ENCODE results near the gene RBM26.

The RBM26 gene

GRCh38 chr13:79405831-79406596 is at the start of gene RBM26:
RBM26 (minus strand) TSS chr13:79406255; CDS start chr13:79405774, 481 bp downstream.
- peak within 1 kb of the TSS; percentile 97 for H3K4me3 Mint-ChIP-seq
- H3K9me3 Mint-ChIP-seq (ENCODE audit: low read depth): no peaks in the 10 kb centered on the region
- H3K4me1 Mint-ChIP-seq (ENCODE audit: low read depth): peaks cover 44% of the 10 kb centered on the region
- H3K27ac Mint-ChIP-seq: peak within 1 kb of the TSS; percentile 98
- peaks cover 11% of the 10 kb centered on the region for H3K36me3 Mint-ChIP-seq
- no peaks in the 10 kb centered on the region for H3K27me3 Mint-ChIP-seq

- Mint-ChIP-seq H3K27me3 (no peaks in the 10 kb centered on the region), H3K9me3 (ENCODE audit: low read depth) (no peaks in the 10 kb centered on the region), H3K4me3 (no peak overlapping the region), H3K36me3 (no peaks in the 10 kb centered on the region), H3K4me1 (ENCODE audit: low read depth) (peaks cover 58% of the 10 kb centered on the region), H3K27ac (no peak overlapping the region)
Measured at GRCh38 chr13:79455331-79455730, 49.3 kb upstream of the RBM26 start.

GRCh38 chr13:79452239-79452913 is 46.3 kb upstream of the RBM26 start:
- no peaks in the 10 kb centered on the region for H3K36me3 Mint-ChIP-seq

GRCh38 chr13:79451500-79451962 is 45.5 kb upstream of the RBM26 start:
- H3K4me1 Mint-ChIP-seq (ENCODE audit: low read depth): peaks cover 72% of the 10 kb centered on the region
- peaks cover 6% of the 10 kb centered on the region for H3K9me3 Mint-ChIP-seq (ENCODE audit: low read depth)
- H3K27me3 Mint-ChIP-seq: no peaks in the 10 kb centered on the region
- H3K4me3 Mint-ChIP-seq: peak overlapping the region; percentile 82
- no peaks in the 10 kb centered on the region for H3K36me3 Mint-ChIP-seq
- peak overlapping the region; percentile 98 for H3K27ac Mint-ChIP-seq

More at GRCh38 chr13:79452239-79452913, 46.3 kb upstream of the RBM26 start:
- Mint-ChIP-seq H3K27me3 (no peaks in the 10 kb centered on the region), H3K4me3 (peak overlapping the region; percentile 33), H3K9me3 (ENCODE audit: low read depth) (peaks cover 6% of the 10 kb centered on the region), H3K4me1 (ENCODE audit: low read depth) (peaks cover 70% of the 10 kb centered on the region), H3K27ac (peak overlapping the region; percentile 98)

- Mint-ChIP-seq H3K9me3 (ENCODE audit: low read depth) (peaks cover 6% of the 10 kb centered on the region), H3K4me1 (ENCODE audit: low read depth) (peaks cover 84% of the 10 kb centered on the region), H3K27ac (peak overlapping the region; percentile 64), H3K4me3 (peak overlapping the region; percentile 14), H3K36me3 (no peaks in the 10 kb centered on the region), H3K27me3 (no peaks in the 10 kb centered on the region)
Measured at GRCh38 chr13:79450110-79450509, 44.1 kb upstream of the RBM26 start.

- Mint-ChIP-seq H3K4me1 (ENCODE audit: low read depth) (peaks cover 76% of the 10 kb centered on the region), H3K27ac (peak overlapping the region; percentile 69), H3K27me3 (no peaks in the 10 kb centered on the region), H3K9me3 (ENCODE audit: low read depth) (peaks cover 6% of the 10 kb centered on the region), H3K36me3 (no peaks in the 10 kb centered on the region), H3K4me3 (peak overlapping the region; percentile 8)
Measured at GRCh38 chr13:79448413-79448812, 42.4 kb upstream of the RBM26 start.

GRCh38 chr13:79447741-79448140 is 41.7 kb upstream of the RBM26 start:
- Mint-ChIP-seq H3K4me1 (ENCODE audit: low read depth) (peaks cover 72% of the 10 kb centered on the region), H3K27ac (no peak overlapping the region), H3K4me3 (no peak overlapping the region), H3K9me3 (ENCODE audit: low read depth) (peaks cover 6% of the 10 kb centered on the region), H3K36me3 (no peaks in the 10 kb centered on the region), H3K27me3 (no peaks in the 10 kb centered on the region)

- H3K27ac Mint-ChIP-seq: no peak overlapping the region
- no peaks in the 10 kb centered on the region for H3K27me3 Mint-ChIP-seq
- H3K36me3 Mint-ChIP-seq: no peaks in the 10 kb centered on the region
- H3K4me3 Mint-ChIP-seq: no peak overlapping the region
- H3K4me1 Mint-ChIP-seq (ENCODE audit: low read depth): peaks cover 66% of the 10 kb centered on the region
- peaks cover 6% of the 10 kb centered on the region for H3K9me3 Mint-ChIP-seq (ENCODE audit: low read depth)
Measured at GRCh38 chr13:79447141-79447540, 41.1 kb upstream of the RBM26 start.

GRCh38 chr13:79445968-79446645 is 40.1 kb upstream of the RBM26 start:
- Mint-ChIP-seq H3K9me3 (ENCODE audit: low read depth) (peaks cover 6% of the 10 kb centered on the region), H3K27ac (peak overlapping the region; percentile 18), H3K36me3 (no peaks in the 10 kb centered on the region), H3K27me3 (no peaks in the 10 kb centered on the region), H3K4me3 (peak overlapping the region; percentile 22), H3K4me1 (ENCODE audit: low read depth) (peaks cover 56% of the 10 kb centered on the region)

GRCh38 chr13:79442706-79443105 is 36.7 kb upstream of the RBM26 start:
- no peaks in the 10 kb centered on the region for H3K9me3 Mint-ChIP-seq (ENCODE audit: low read depth)
- H3K4me3 Mint-ChIP-seq: no peak overlapping the region
- no peaks in the 10 kb centered on the region for H3K27me3 Mint-ChIP-seq
- peaks cover 26% of the 10 kb centered on the region for H3K4me1 Mint-ChIP-seq (ENCODE audit: low read depth)
- no peak overlapping the region for H3K27ac Mint-ChIP-seq
- no peaks in the 10 kb centered on the region for H3K36me3 Mint-ChIP-seq

GRCh38 chr13:79442221-79442620 is 36.2 kb upstream of the RBM26 start:
- Mint-ChIP-seq H3K27ac (no peak overlapping the region), H3K4me3 (no peak overlapping the region), H3K9me3 (ENCODE audit: low read depth) (no peaks in the 10 kb centered on the region), H3K4me1 (ENCODE audit: low read depth) (peaks cover 23% of the 10 kb centered on the region), H3K27me3 (no peaks in the 10 kb centered on the region), H3K36me3 (no peaks in the 10 kb centered on the region)

GRCh38 chr13:79440958-79441528 is 35.0 kb upstream of the RBM26 start:
- no peak overlapping the region for H3K4me3 Mint-ChIP-seq
- no peak overlapping the region for H3K27ac Mint-ChIP-seq
- no peaks in the 10 kb centered on the region for H3K9me3 Mint-ChIP-seq (ENCODE audit: low read depth)
- H3K36me3 Mint-ChIP-seq: no peaks in the 10 kb centered on the region
- peaks cover 11% of the 10 kb centered on the region for H3K4me1 Mint-ChIP-seq (ENCODE audit: low read depth)
- H3K27me3 Mint-ChIP-seq: no peaks in the 10 kb centered on the region

- no peaks in the 10 kb centered on the region for H3K27me3 Mint-ChIP-seq
- H3K4me3 Mint-ChIP-seq: no peak overlapping the region
- H3K36me3 Mint-ChIP-seq: no peaks in the 10 kb centered on the region
- no peaks in the 10 kb centered on the region for H3K9me3 Mint-ChIP-seq (ENCODE audit: low read depth)
- H3K27ac Mint-ChIP-seq: no peak overlapping the region
- H3K4me1 Mint-ChIP-seq (ENCODE audit: low read depth): peaks cover 12% of the 10 kb centered on the region
Measured at GRCh38 chr13:79439275-79439674, 33.2 kb upstream of the RBM26 start.

- Mint-ChIP-seq H3K27ac (no peak overlapping the region), H3K27me3 (no peaks in the 10 kb centered on the region)
Measured at GRCh38 chr13:79435561-79435990, 29.5 kb upstream of the RBM26 start.

GRCh38 chr13:79434556-79434955 is 28.5 kb upstream of the RBM26 start:
- no peak overlapping the region for H3K4me3 Mint-ChIP-seq
- H3K27me3 Mint-ChIP-seq: no peaks in the 10 kb centered on the region
- no peaks in the 10 kb centered on the region for H3K36me3 Mint-ChIP-seq
- peaks cover 10% of the 10 kb centered on the region for H3K4me1 Mint-ChIP-seq (ENCODE audit: low read depth)
- H3K27ac Mint-ChIP-seq: no peak overlapping the region
- no peaks in the 10 kb centered on the region for H3K9me3 Mint-ChIP-seq (ENCODE audit: low read depth)

More at GRCh38 chr13:79435561-79435990, 29.5 kb upstream of the RBM26 start:
- Mint-ChIP-seq H3K4me1 (ENCODE audit: low read depth) (peaks cover 10% of the 10 kb centered on the region), H3K4me3 (no peak overlapping the region), H3K36me3 (no peaks in the 10 kb centered on the region), H3K9me3 (ENCODE audit: low read depth) (no peaks in the 10 kb centered on the region)

Data from activated naive CD8-positive, alpha-beta T cell (primary cell).